OCI-M2 (cell line): ENCODE results near the gene INS.

Experiments
- DNase-seq: peaks from one replicate; lab custom pipeline; 2025; ENCODE audit not compliant: unreplicated experiment; lab: John Stamatoyannopoulos, UW

INS gene

GRCh38 chr11:2160736-2161259 lies at the start of gene INS:
TSS of gene INS (minus strand) at chr11:2161209. CDS start at chr11:2160971, 238 bp downstream.
- no peak for DNase-seq

- DNase-seq, result no peak
Observed at GRCh38 chr11:2210366-2211112, 49.5 kb upstream of the INS start.

GRCh38 chr11:2209900-2210321 lies 48.9 kb upstream of the INS start:
- no peak for DNase-seq

- DNase-seq, result no peak
Observed at GRCh38 chr11:2209370-2209801, 48.4 kb upstream of the INS start.

- no peak for DNase-seq
Observed at GRCh38 chr11:2208691-2209369, 47.8 kb upstream of the INS start.

- no peak for DNase-seq
Observed at GRCh38 chr11:2207773-2208621, 47.0 kb upstream of the INS start.

- DNase-seq, result no peak
Observed at GRCh38 chr11:2207212-2207611, 46.2 kb upstream of the INS start.

- DNase-seq, result no peak
Observed at GRCh38 chr11:2205981-2206690, 45.1 kb upstream of the INS start.

GRCh38 chr11:2205214-2205720 lies 44.3 kb upstream of the INS start:
- DNase-seq, result no peak

GRCh38 chr11:2204361-2205213 lies 43.6 kb upstream of the INS start:
- no peak for DNase-seq

- no peak for DNase-seq
Observed at GRCh38 chr11:2203440-2204259, 42.6 kb upstream of the INS start.

- no peak for DNase-seq
Observed at GRCh38 chr11:2202900-2203439, 42.0 kb upstream of the INS start.

GRCh38 chr11:2202071-2202899 lies 41.3 kb upstream of the INS start:
- DNase-seq, result no peak

GRCh38 chr11:2201542-2201941 lies 40.5 kb upstream of the INS start:
- no peak for DNase-seq

- no peak for DNase-seq
Observed at GRCh38 chr11:2200957-2201519, 40.0 kb upstream of the INS start.

- DNase-seq, result no peak
Observed at GRCh38 chr11:2200536-2200935, 39.5 kb upstream of the INS start.
